ENCODE results near the gene SEMA5B.

The SEMA5B gene

GRCh38 chr3:123027292-123028232, at the start of gene SEMA5B:
TSS of gene SEMA5B (minus strand) at chr3:123027763. CDS start at chr3:122961263, 66,500 bp downstream.
- CTCF ChIA-PET: interaction anchor here (0.5 to 8.6 kb wide), 22 partner anchors 9 to 569 kb away, joined by 3 to 84 read pairs (median 3); no protein-coding TSS in a partner anchor
- Histone ChIP-seq H3K9me3 (ENCODE audit: control insufficient read depth, insufficient read depth, low read depth, low read length) (no peaks in the 10 kb centered on the region), H3K4me1 (ENCODE audit: control insufficient read depth, insufficient read depth, low read length) (0 out of 2 replicates have a peak, but pooled peaks cover 3% of the 10 kb centered on the region), H3K4me3 (ENCODE audit: low read depth, low read length) (peak within 1 kb of the TSS; percentile 47), H3K27ac (ENCODE audit: extremely low read depth, low read depth, low read length) (peak within 1 kb of the TSS; percentile 65), H3K36me3 (ENCODE audit: control insufficient read depth in 2 of 2, insufficient read depth in 1 of 2, low read length in 2 of 2) (no peaks in the 10 kb centered on the region)
- POLR2A ChIA-PET: interaction anchor here (0.6 to 1.6 kb wide), 7 partner anchors 44 to 513 kb away, joined by 3 to 6 read pairs (median 4); partner anchors contain the start of gene KPNA1
- TF ChIP-seq ZNF335 (tag by site-specific recombination; conservative IDR thresholded peaks at IDR 0.05) (peak; percentile 81), ZNF488 (tag by site-specific recombination; IDR thresholded peaks at IDR 0.05) (no peak), ZNF560 (tag by site-specific recombination; IDR thresholded peaks at IDR 0.05; ENCODE audit: borderline replicate concordance) (no peak), ZSCAN30 (tag by site-specific recombination; IDR thresholded peaks at IDR 0.05) (0 out of 2 replicates have a peak, but pooled peaks have one; percentile 6), MYNN (tag by site-specific recombination; IDR thresholded peaks at IDR 0.05; ENCODE audit: borderline replicate concordance) (no peak), SP7 (tag by site-specific recombination; IDR thresholded peaks at IDR 0.05) (no peak), ZNF600 (tag by site-specific recombination; IDR thresholded peaks at IDR 0.05) (no peak; the same call in 1 of the 2 replicates), ZBTB7A (tag by site-specific recombination; IDR thresholded peaks at IDR 0.05; ENCODE audit: low read depth) (no peak), ZNF777 (tag by site-specific recombination; IDR thresholded peaks at IDR 0.05; ENCODE audit: borderline replicate concordance) (no peak), ZFP3 (tag by site-specific recombination; IDR thresholded peaks at IDR 0.05; ENCODE audit: low read depth) (no peak), SP2 (tag by site-specific recombination; IDR thresholded peaks at IDR 0.05) (peak; percentile 44), ZNF354C (tag by site-specific recombination; IDR thresholded peaks at IDR 0.05; ENCODE audit: borderline replicate concordance, low read depth) (no peak), ZNF785 (tag by site-specific recombination; IDR thresholded peaks at IDR 0.05) (no peak), ZNF621 (tag by site-specific recombination; IDR thresholded peaks at IDR 0.05) (no peak), ZNF423 (tag by site-specific recombination; IDR thresholded peaks at IDR 0.05) (no peak), ZBTB20 (tag by site-specific recombination; IDR thresholded peaks at IDR 0.05) (peak; percentile 83), REPIN1 (tag by site-specific recombination; IDR thresholded peaks at IDR 0.05; ENCODE audit: low read depth) (no peak), ZNF239 (tag by site-specific recombination; IDR thresholded peaks at IDR 0.05) (no peak), ZSCAN16 (tag by site-specific recombination; IDR thresholded peaks at IDR 0.05) (no peak), ZNF140 (tag by site-specific recombination; IDR thresholded peaks at IDR 0.05) (no peak), ZNF670 (tag by site-specific recombination; IDR thresholded peaks at IDR 0.05; ENCODE audit: low read depth) (no peak), ZNF837 (tag by site-specific recombination; IDR thresholded peaks at IDR 0.05) (no peak), ELK4 (IDR thresholded peaks at IDR 0.05; ENCODE audit: borderline replicate concordance, low read depth, low read length) (no peak), ZNF623 (tag by site-specific recombination; IDR thresholded peaks at IDR 0.05) (no peak), RBAK (tag by site-specific recombination; IDR thresholded peaks at IDR 0.05) (no peak), TRIM28 (IDR thresholded peaks at IDR 0.05; ENCODE audit: borderline replicate concordance, low read length) (no peak), SCRT2 (tag by site-specific recombination; IDR thresholded peaks at IDR 0.05) (no peak), INSM2 (tag by site-specific recombination; IDR thresholded peaks at IDR 0.05) (no peak), HOXC10 (CRISPR knock-in tag; IDR thresholded peaks at IDR 0.05) (no peak)
- TF ChIP-seq, protein P1, sequence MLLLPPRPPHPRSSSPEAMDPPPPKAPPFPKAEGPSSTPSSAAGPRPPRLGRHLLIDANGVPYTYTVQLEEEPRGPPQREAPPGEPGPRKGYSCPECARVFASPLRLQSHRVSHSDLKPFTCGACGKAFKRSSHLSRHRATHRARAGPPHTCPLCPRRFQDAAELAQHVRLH (tag by site-specific recombination; IDR thresholded peaks at IDR 0.05): no peak
- TF ChIP-seq, protein P2, sequence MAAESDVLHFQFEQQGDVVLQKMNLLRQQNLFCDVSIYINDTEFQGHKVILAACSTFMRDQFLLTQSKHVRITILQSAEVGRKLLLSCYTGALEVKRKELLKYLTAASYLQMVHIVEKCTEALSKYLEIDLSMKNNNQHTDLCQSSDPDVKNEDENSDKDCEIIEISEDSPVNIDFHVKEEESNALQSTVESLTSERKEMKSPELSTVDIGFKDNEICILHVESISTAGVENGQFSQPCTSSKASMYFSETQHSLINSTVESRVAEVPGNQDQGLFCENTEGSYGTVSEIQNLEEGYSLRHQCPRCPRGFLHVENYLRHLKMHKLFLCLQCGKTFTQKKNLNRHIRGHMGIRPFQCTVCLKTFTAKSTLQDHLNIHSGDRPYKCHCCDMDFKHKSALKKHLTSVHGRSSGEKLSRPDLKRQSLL (tag by site-specific recombination; IDR thresholded peaks at IDR 0.05): peak; percentile 76

Data from HEK293 (cell line).